Stimulated activated CD8-positive, alpha-beta memory T cell treated with anti-CD3 and anti-CD28 coated beads, Interleukin-15, amount 100 ng/mL, for 48 hours (primary cell): ENCODE results near the gene FANCI.

ENCODE experiments used
- DNase-seq, 2 donors: peaks; one replicate each; pipeline ENCODE4 v3.0.0-alpha.2; 2020; ENCODE audit warnings: low read depth in 2 of 2

Gene FANCI

DNA sequence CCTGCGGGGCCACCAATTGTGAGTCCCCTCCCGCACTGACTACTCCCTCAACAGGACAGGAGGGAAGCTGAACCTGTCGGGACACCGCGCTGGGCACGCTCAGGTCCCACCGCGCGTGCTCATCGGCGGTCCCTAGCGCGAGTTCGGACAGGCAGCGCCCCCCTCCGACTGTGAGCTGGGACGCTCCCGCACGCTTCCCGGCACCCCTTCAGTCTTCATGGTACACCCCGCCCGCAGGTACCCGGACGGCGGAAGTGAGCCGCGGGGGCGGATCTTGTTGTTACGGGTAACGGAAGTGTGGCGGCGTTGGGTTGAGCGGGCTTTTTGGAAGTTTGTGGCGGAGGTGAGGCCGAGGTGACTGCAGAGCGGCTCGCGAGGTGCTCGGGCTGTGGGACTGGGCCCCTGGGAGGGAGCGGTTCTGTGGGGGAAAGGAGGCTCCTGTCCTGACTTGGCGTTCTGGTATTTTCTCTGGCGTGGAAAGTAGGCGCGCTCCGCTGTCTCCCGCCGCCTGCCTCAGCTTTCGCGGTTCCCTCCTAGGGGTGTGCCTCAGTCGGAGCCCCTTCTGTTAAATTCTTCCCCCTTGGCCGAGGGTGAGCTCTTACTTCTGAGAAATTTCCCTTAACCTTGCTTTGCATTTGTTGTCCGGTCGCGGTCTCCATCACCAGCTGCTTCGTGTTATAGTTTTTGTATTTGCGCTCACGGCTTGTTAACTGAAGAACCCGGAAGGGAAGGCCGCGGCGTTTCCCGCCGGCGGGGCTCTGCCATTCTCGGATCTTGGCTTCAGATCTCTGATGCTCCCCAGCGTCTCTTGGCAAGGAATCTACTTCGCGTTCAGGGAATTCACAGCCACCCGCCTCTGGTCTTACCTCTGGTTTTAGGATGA lies at the start of gene FANCI:
Gene FANCI (plus strand): TSS at position 289 of the 883 bp plus-strand sequence. CDS start 3,669 bp downstream, outside the sequence.
- DNase-seq, result peak; percentile 94

- DNase-seq, result no peak
Measured at GRCh38 chr15:89194608-89195007, 49.2 kb upstream of the FANCI start.

- DNase-seq, result no peak
Measured at GRCh38 chr15:89195836-89196235, 47.9 kb upstream of the FANCI start.

GRCh38 chr15:89196241-89196640 lies 47.5 kb upstream of the FANCI start:
- DNase-seq, result no peak

DNA sequence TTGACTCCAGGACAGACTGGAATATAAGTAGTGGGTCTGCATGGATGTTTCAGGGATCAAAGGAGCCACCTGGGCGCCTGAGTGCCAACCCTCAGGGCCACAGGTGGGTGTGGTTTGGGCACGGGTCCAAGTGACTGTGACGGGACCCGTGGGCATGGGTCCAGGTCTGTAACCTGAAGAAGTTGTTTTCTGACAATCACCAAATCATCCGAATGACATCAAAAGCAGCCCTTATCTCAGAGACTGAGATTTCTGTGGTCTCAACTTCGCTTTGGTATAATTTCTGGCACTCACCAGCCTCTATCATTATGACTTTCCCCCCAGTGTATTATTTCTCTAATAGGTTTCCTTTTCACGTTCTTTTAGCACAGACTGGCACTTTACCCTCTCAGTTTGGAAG lies 46.8 kb upstream of the FANCI start:
- DNase-seq, result peak in 1 of 2 donors; percentile 58

- DNase-seq, result peak in 1 of 2 donors; percentile 34
Measured at GRCh38 chr15:89197503-89197971, 46.2 kb upstream of the FANCI start.

DNA sequence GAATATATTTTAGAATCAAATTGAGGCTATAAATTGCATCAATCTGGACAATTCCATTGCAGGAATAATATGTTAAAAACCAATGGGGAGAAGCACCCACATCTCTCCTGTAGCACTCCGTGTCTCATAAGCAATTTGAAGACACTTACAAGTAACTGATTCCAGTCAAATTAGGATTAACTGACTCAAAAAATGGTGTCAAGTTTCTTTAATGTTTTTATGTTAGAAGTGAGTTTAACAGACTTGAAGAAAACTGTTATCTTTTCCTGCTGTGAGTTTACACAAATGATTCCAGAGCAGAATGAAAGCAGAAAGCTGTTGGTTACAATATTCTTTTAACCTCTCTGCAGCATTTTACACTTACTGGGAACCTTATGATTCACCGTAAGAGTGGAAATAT lies 45.6 kb upstream of the FANCI start:
- no peak for DNase-seq

DNA sequence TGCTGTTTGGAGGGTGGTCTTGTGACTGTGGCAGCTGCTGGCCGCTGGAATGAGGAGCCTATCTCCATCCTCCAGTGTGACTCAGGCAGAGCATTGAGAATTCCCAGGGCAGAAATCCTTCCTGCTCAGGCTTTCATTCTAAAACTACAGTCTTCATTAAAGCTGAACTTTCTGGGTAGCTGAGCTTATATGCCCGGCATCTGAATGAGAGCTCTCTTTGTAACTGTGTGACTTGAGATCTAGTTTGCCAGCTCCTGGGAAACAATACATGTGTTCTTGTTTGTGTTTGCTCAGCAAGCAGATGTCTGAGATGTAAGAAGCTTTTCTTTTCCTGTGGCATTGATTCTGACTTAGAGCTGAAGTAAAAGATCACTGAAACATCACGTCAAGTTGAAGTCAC lies 44.8 kb upstream of the FANCI start:
- no peak for DNase-seq

- no peak for DNase-seq
Measured at GRCh38 chr15:89199746-89200145, 44.0 kb upstream of the FANCI start.

- no peak for DNase-seq
Measured at GRCh38 chr15:89200182-89200581, 43.6 kb upstream of the FANCI start.

DNA sequence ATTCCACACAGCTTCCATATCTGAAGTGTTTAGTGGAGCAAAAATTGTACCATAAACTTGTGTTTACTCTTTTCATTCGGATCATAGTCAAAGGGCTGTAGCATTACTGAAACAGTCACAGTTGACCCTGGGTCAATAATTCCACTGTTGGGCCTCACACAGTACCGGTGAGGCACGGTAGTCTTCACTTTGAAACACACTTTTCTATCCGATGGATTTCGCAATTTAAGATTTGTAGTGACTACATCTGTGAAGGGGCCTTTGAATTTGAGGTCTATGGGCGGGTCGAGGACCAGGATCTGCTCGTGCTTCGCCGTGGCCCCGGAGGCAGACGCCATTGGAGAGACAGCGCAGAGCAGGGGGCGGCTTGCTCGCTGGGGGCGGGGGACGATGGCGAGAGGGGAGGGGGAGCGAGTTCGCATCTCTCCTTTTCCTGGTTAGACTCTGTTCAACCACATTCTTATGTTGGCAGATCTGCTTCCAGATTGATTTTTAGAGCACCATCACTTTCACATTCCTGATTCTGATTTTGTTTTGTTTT lies 42.2 kb upstream of the FANCI start:
- no peak for DNase-seq

DNA sequence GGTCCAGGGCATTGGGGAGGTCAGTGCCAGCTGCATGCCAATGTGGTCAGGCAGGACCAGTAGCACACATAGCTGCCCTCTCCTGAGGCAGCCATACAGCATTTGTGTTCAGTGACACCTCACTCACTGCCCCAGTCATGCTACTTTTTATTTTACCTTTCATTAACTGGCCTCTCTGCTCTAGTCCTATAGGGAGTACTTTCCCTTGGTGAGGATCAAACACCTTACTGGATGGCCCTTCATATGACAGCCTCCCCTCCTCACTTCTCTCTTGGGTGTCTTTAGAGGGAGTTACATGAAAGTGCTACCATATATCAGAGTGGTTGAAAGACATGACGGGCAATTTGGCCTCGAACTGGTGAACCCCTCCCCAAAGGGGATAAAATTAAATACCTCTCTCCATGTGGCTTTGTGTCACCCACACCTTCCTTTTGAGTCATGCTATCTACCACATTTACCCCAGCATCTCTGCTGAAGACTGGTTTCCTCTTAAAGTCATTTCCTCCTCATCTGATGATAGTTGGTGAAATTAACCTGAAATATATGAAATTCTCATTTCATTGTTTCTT lies 40.0 kb upstream of the FANCI start:
- peak; percentile 18 to 28 for DNase-seq

- DNase-seq, result no peak
Measured at GRCh38 chr15:89205991-89206585, 37.7 kb upstream of the FANCI start.

DNA sequence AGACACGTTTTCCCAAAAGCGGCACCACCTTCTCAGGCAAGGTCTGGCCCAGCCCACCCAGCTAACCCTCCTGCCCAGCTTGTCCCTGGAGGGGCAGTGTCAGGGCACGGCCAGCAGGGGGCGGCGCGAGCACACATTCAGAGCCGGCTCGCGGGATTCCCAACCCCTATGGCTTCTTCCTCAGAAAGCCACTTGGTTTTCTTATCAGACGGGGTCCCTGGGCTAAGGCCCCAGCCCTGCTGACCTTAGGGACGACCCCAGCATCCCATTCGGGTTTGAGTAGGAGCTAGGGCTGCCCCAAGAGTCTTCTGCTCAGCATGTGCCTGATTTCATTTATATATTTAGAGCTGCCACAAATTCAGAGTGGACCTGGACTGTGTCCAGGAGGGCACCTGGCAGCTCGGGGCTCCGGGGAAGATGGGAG lies 36.9 kb upstream of the FANCI start:
- DNase-seq, result peak; percentile 65

DNA sequence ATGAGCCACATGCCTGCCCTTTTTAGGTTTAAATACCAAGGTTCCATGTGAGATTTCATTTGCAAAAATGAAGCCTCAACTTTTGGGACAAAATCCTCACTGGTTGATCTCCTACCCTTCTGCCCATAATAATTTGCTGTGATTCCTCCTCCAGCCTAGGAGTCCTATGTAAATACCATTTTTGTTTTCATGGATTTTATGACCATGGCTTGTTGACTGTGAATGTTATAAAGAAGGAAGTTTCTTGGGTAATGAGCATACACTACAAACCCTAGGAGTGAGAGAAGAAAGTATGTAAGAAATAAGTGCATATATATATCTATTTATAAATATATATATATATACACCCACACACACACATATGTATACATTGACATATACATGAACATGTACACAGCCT lies 35.5 kb upstream of the FANCI start:
- no peak for DNase-seq

DNA sequence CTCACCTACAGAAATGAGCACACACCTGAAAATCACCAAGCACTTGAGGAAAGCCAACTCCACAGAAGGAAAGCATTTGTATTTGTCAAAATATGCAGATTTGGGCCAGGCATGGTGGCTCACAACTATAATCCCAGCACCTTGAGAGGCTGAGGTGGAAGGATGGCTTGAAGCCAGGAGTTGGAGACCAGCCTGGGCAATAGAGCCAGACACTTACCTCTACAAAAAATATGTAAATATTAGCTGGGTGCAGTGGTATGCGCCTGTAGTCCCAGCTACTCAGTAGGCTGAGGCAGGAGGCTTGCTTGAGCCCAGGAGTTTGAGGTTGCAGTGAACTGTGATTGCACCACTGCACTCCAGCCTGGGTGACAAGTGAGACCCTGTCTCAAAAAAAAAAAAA lies 34.7 kb upstream of the FANCI start:
- no peak for DNase-seq

- DNase-seq, result no peak
Measured at GRCh38 chr15:89211678-89212170, 32.1 kb upstream of the FANCI start.

DNA sequence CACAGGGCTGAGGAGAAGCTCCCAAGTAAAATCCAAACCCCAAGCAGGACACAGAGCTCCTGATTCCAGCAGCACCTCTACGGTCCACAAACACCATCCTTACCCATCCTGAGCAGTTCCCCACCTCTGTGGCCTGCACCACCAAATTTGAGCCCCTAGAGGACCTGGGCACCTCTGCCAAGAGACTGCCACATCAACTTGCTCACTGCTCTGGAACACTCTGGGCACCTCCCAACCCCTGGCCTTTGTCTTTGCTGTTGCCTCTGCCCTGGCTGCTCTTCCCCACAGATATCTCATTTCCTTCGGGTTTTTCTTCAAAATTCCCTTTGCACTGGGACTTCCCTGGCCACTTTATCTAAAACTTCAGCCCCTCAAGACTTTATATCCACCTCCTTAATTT lies 28.2 kb upstream of the FANCI start:
- no peak for DNase-seq

GRCh38 chr15:89217031-89217430 lies 26.7 kb upstream of the FANCI start:
- DNase-seq, result no peak

DNA sequence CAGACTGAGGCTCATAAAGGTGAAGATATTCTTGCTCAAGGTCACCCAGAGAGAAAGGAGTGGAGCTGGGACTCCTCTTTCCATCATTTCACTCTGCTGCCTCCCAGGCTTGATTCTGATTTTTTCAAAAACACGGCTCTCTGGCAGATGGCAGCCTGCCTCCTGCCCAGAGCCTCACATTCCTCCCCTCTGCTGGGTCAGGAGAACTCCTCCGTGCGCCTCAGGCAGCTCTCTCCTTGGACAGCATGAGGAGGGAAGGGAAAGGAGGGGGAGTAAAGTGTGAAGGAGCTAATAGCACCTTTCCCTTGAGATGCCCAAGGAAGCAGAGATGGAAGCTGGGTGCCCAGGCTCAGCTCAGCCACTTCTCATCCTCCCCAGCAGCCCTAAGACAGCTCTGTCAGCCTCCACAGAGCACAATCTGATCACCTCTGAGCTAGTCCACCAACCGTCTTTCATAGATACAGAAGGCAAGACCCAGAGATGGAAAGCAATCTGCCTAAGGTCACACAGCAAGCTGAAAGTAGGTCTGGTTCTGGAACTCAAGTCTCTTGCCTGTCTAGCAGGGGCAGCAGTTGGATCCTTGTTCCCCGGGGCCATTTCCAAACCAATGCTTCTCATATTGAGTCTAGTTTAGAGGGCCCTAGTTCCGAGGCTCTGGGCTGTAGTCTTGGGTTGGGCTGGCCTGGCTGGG lies 25.9 kb upstream of the FANCI start:
- no peak for DNase-seq

GRCh38 chr15:89218531-89218930 lies 25.2 kb upstream of the FANCI start:
- DNase-seq, result no peak

- no peak for DNase-seq
Measured at GRCh38 chr15:89221543-89221942, 22.2 kb upstream of the FANCI start, which contains the start of gene RLBP1. TSS of gene RLBP1 (minus strand) at chr15:89221579. CDS start at chr15:89218975, 2,604 bp downstream.
